Sigmoid colon (tissue), 7 donors: ENCODE measurements around the gene ZFAND3. TPM values are rescaled to one million over a fixed set of nuclear protein-coding genes. Genes with fewer than 3 reads are reported as not detected.

Source experiments
- DNase-seq: peaks from one replicate; pipeline ENCODE4 v3.0.0-alpha.2; 2019
- H3K27ac ChIP-seq, 4 donors: fragments of 200-600 bp; sonication (generic); one replicate each; pipeline ENCODE4 v1.5.1; 2016 to 2019; ENCODE audit warnings: mild to moderate bottlenecking in 1 of 4
- H3K27me3 ChIP-seq, 3 donors: fragments of 200-600 bp; sonication (generic); one replicate each; pipeline ENCODE4 v1.5.1; 2019; ENCODE audit warnings: mild to moderate bottlenecking in 1 of 3
- H3K36me3 ChIP-seq, 4 donors: fragments of 200-600 bp; sonication (generic); one replicate each; pipeline ENCODE4 v1.5.1; 2016 to 2019
- H3K4me1 ChIP-seq, 4 donors: fragments of 200-600 bp; sonication (generic); one replicate each; pipeline ENCODE4 v1.5.1; 2017 to 2019
- H3K4me3 ChIP-seq, 4 donors: fragments of 200-600 bp; sonication (generic); one replicate each; pipeline ENCODE4 v1.5.1; 2017 to 2019; ENCODE audit warnings: mild to moderate bottlenecking in 2 of 4, moderate library complexity in 1 of 4
- H3K9me3 ChIP-seq, 4 donors: fragments of 200-600 bp in 3 of 4; sonication (generic) in 3 of 4; one replicate each; pipeline versions ENCODE4 v1.5.1 to v1.6.1; 2013 to 2019
- CTCF ChIP-seq, 4 experiments: fragments of 450-650 bp in 3 of 4; fragments of 200-600 bp in 1 of 4; IDR thresholded peaks; one replicate each; pipeline ENCODE4 v1.5.1; 2016 to 2019; ENCODE audit warnings: antibody characterized with exemption in 4 of 4, mild to moderate bottlenecking in 3 of 4, moderate library complexity in 2 of 4
- EP300 ChIP-seq, 4 donors: sonication (generic); formaldehyde crosslinking; IDR thresholded peaks; one replicate each; pipeline ENCODE4 v1.6.1; 2017; ENCODE audit warnings: antibody characterized with exemption in 4 of 4
- POLR2A ChIP-seq, 2 donors: fragments of 450-650 bp; IDR thresholded peaks; one replicate each; pipeline ENCODE4 v1.6.1; 2016; ENCODE audit warnings: antibody characterized with exemption in 2 of 2, mild to moderate bottlenecking in 2 of 2, moderate library complexity in 2 of 2
- POLR2AphosphoS5 ChIP-seq, 4 donors: sonication (generic); formaldehyde crosslinking; IDR thresholded peaks; one replicate each; pipeline ENCODE4 v1.6.1; 2017; ENCODE audit warnings: antibody characterized with exemption in 4 of 4
- WGBS, 2 donors: extraction: QIAGEN DNeasy Blood & Tissue Kit; methylation state at CpG; one replicate each; pipeline ENCODE4 v1.1.7; 2013; 5-methylcytosine and 5-hydroxymethylcytosine counted together
- intact Hi-C: fragments of 100-400 bp; cut with DNase I; formaldehyde crosslinking; loops from one replicate; pipeline ENCODE4 v1.15.1; 2023
- polyA plus RNA-seq, 3 donors: library from polyadenylated mRNA; stranded (reverse); fragments of 200-250 nt; gene quantifications; one replicate each; pipeline ENCODE4 v1.2.3, GENCODE V29; 2013
- total RNA-seq, 4 donors: library from RNA; depleted of rRNA; stranded (reverse); fragments of >200 nt; gene quantifications; one replicate each; pipeline ENCODE4 v1.1.0, GENCODE V29; 2016
- donor health status: healthy with polysubstance abuse.
- donor health status: Bipolar disorder and iron deficiency.
- donor health status: healthy.

ZFAND3 gene
- total and polyA plus RNA-seq, 7 donors: 32.4 to 54.8 (median 39.0) TPM

- no peaks in the 10 kb centered on the region for H3K27me3 ChIP-seq
- no peak overlapping the region for H3K4me3 ChIP-seq
- intact Hi-C loops: loop anchor here (10.0 kb wide), 1 partner anchor 227 kb away; no protein-coding TSS in a partner anchor
- H3K27ac ChIP-seq: no peak overlapping the region
- 79 to 81% methylated on average over 2 of the region's 2 CpGs for WGBS, 2 donors
- H3K36me3 ChIP-seq: no peaks in the 10 kb centered on the region
- DNase-seq: no peak
- no peak for TF ChIP-seq POLR2A (IDR thresholded peaks at IDR 0.05)
- no peak for TF ChIP-seq CTCF (IDR thresholded peaks at IDR 0.05)
- no peak for TF ChIP-seq EP300 (IDR thresholded peaks at IDR 0.05)
- no peak for TF ChIP-seq POLR2AphosphoS5 (IDR thresholded peaks at IDR 0.05)
- H3K4me1 ChIP-seq: peaks cover 0 to 25% (median 22%) of the 10 kb centered on the region in 4 donors
- no peaks in the 10 kb centered on the region for H3K9me3 ChIP-seq
These were observed 31.3 kb upstream of the ZFAND3 start for GRCh38 chr6:37788259-37788658.

- Histone ChIP-seq H3K36me3 (no peaks in the 10 kb centered on the region), H3K27ac (peak overlapping the region in 1 of 4 donors; percentile 25), H3K27me3 (no peaks in the 10 kb centered on the region), H3K9me3 (no peaks in the 10 kb centered on the region), H3K4me3 (no peak overlapping the region), H3K4me1 (peaks cover 0 to 12% (median 11%) of the 10 kb centered on the region in 4 donors)
- TF ChIP-seq POLR2AphosphoS5 (IDR thresholded peaks at IDR 0.05): peak in 3 of 4 donors; percentile 58 to 76 (median 66)
- no peak for TF ChIP-seq POLR2A (IDR thresholded peaks at IDR 0.05)
- peak; percentile 73 to 93 (median 86) for TF ChIP-seq CTCF (IDR thresholded peaks at IDR 0.05)
- TF ChIP-seq EP300 (IDR thresholded peaks at IDR 0.05): no peak
- 18 to 29% methylated on average over 10 of the region's 10 CpGs for WGBS, 2 donors
- DNase-seq: peak; percentile 96
- intact Hi-C loops: loop anchor here (2.0 to 5.0 kb wide), 2 partner anchors 66 to 703 kb away; no protein-coding TSS in a partner anchor
These were observed 28.2 kb upstream of the ZFAND3 start for GRCh38 chr6:37791156-37791919.

- Histone ChIP-seq H3K4me3 (no peak overlapping the region), H3K36me3 (no peaks in the 10 kb centered on the region), H3K9me3 (no peaks in the 10 kb centered on the region), H3K4me1 (peaks cover 0 to 12% (median 11%) of the 10 kb centered on the region in 4 donors), H3K27me3 (no peaks in the 10 kb centered on the region), H3K27ac (no peak overlapping the region)
- intact Hi-C loops: loop anchor here (5.0 kb wide), 1 partner anchor 65 kb away; no protein-coding TSS in a partner anchor
- TF ChIP-seq POLR2A (IDR thresholded peaks at IDR 0.05) (no peak), CTCF (IDR thresholded peaks at IDR 0.05) (no peak), POLR2AphosphoS5 (IDR thresholded peaks at IDR 0.05) (no peak), EP300 (IDR thresholded peaks at IDR 0.05) (no peak)
- DNase-seq: no peak
- WGBS, 2 donors: 70 to 87% methylated on average over 5 of the region's 5 CpGs
These were observed 27.0 kb upstream of the ZFAND3 start for GRCh38 chr6:37792457-37793033.

- intact Hi-C loops: loop anchor here (5.0 kb wide), 1 partner anchor 64 kb away; no protein-coding TSS in a partner anchor
- no peak for DNase-seq
- H3K27ac ChIP-seq: no peak overlapping the region
- no peak for TF ChIP-seq EP300 (IDR thresholded peaks at IDR 0.05)
- TF ChIP-seq POLR2AphosphoS5 (IDR thresholded peaks at IDR 0.05): no peak
- no peak for TF ChIP-seq CTCF (IDR thresholded peaks at IDR 0.05)
- no peak for TF ChIP-seq POLR2A (IDR thresholded peaks at IDR 0.05)
- peaks cover 0 to 12% (median 11%) of the 10 kb centered on the region in 4 donors for H3K4me1 ChIP-seq
- H3K36me3 ChIP-seq: no peaks in the 10 kb centered on the region
- H3K9me3 ChIP-seq: no peaks in the 10 kb centered on the region
- no peak overlapping the region for H3K4me3 ChIP-seq
- H3K27me3 ChIP-seq: no peaks in the 10 kb centered on the region
- 87 to 90% methylated on average over 6 of the region's 6 CpGs for WGBS, 2 donors
These were observed 26.5 kb upstream of the ZFAND3 start for GRCh38 chr6:37793067-37793466.
